GM10847 (cell line): Measurements from ENCODE around the gene SORCS1.

ENCODE experiments used
- POLR2A ChIP-seq: IDR thresholded peaks from 2 replicates; pipeline ENCODE4 v1.6.1; 2011; ENCODE audit not compliant: insufficient read length; ENCODE audit errors: extremely low read depth

SORCS1 gene

DNA sequence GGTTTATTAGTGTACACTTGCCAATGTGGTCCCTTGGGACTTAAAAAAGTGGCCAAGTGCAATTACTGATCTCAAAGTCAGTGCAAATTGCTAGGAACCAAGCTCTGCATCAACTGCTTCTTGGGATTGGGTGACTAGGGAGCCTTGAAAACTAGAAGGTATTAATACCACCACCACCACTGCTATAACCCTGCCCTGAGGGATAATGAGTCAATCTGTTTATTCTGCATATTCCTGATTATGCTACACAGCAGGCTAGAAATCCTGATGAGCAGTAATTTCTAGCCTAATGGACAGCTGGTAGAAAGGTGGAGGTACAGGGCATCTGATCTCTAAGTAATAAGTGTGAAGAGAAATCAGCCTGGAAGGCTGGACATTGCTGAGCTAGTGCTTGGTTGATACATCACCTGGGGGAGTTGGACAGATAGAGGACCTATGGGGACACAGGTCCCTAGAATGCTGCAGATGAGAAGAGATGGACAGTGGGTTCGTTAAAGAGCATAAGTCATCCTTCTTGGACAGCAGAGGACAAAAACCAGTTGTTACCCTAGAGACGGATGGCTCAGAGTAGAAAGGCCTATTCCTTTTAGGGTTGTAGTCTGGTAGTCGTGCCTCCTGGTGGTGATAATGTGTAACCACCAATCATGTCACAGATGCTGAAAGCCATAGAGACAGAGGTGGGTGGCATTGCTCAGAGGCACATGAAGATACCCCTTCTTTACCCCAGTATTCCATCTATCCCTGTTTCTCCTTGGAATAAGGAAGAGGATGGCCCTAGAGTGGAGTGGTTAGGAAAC lies 554.8 kb downstream of the SORCS1 start:
- no peak for TF ChIP-seq POLR2A

DNA sequence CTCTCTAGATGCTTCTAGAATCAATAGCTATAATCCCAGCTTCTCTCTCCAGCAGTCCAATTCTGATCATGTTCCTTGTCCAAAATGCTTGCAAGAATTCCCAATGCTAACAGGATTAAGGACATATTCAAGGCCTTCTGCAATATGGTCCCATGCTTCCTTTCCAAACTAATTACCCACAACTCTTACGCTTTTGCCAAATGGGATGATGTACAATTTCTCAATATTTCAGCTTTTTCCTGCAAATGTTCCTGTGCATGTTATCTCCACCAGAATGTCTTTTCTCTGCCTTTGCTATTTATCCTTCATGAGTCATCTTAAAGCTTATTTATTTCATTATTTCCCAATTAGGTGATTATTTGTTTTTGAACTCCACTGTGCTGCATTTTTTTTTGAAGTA lies 556.4 kb downstream of the SORCS1 start:
- no peak for TF ChIP-seq POLR2A

DNA sequence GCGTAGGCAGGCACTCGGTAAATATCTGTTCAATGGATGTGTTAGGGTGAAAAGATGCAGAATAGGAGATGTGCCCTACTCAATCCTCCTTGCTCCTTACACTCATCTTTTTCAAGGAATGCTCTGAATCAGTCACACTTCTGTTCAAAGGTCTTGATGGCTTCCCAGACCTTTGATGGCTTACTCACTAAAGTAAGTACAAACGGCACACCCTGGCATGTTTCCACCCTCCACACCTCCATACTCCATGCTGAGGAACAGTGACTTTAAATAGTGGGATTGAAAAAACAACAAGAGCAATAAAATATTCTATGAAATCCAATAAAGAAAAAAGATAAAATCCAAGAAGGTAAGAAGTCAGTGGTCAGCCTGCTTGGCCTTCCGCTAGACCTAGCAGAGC lies 569.2 kb downstream of the SORCS1 start:
- TF ChIP-seq POLR2A, result no peak

DNA sequence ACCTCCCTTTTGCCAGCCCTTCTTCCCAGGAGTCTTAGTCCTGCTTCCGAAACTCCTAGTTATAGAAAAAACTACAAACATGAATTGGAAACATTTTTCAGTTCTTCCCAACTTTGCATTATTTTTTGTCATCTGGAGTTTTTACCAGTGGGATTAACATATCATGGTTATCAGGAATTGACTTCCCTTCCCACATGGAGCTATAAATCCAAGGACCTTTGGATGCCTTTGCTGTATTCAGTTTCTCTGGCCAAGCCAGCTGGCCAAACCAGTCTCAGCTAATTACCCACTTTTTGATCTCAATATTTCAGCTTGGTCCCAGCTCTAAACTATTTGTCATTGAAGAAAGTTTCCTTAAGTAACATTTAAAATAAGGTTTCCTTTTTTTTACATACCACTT lies 570.6 kb downstream of the SORCS1 start:
- no peak for TF ChIP-seq POLR2A

DNA sequence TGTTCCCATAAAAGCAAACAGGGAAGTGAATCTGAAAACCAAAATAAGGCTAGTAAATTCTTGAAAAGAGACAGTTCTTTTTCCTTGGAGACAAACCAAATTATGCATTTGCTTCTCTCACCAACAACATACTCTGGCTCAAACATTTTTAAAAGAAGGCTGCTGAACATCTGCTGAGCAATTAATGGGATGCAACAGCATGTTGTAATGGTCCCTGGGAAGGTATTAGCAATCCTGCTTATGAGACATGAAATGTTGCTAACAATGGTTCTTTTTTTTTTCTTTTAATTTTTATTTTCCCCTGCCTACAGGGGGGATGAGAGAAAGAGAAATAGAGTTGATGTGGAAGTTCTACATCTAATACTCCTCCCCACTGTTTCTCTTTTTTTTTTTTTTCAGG lies 572.1 kb downstream of the SORCS1 start:
- TF ChIP-seq POLR2A, result no peak

DNA sequence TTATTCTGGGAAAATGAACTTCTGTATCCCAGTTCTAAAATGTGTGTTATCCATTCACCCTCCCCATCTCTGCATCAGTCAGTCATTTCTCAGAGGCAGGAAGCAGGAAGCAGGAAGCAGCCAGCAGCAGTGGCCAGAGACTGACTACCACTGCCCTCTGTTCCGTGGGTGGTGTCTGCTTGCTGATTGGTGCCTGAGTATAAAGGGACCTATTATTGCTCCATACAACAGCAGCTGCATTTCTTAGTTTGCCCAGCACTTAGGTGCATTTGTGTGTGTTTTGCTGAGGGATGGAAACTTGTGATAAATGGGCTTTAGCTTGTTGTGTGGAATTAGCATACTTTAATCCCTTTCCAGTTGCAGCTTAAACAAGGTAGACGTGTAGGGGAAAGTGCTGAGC lies 582.2 kb downstream of the SORCS1 start:
- TF ChIP-seq POLR2A, result no peak

DNA sequence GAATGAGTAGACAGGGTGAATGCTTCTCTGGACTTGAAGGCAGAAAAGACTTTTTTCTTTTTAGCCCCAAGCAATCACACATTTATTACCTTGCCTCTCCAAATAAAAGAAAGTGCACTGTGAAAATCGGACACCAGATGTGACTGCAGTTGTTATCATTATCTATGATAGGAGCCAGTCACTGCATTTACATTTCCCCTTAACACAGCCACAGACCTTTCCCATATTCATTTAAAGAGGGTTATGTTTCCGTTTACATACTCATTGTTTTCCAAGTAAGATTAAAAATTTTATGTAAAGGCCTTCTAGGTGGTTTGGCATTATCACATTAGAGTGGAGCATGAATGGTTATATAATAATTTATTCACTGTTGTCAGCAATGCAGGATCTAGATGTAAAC lies 586.8 kb downstream of the SORCS1 start:
- no peak for TF ChIP-seq POLR2A

DNA sequence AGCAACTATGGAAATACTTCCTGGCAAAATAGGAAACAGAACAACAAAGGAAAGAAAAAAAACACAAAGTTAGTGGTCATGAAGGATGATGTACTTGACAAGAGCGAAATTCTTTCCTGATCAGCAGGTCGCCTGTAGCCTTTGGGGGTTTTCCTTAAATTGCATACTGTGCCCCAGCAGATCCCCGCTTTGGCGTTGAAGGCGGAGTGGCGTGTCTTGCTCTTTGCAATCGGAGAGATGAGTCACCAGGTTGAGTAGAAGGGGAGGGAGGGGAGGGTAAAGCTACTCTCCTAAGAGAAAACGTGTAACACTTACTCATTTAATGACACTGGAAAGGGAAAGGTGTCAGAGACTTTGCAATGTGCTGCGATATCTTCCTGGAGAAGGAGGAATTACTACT lies 587.2 kb downstream of the SORCS1 start:
- TF ChIP-seq POLR2A, result no peak

DNA sequence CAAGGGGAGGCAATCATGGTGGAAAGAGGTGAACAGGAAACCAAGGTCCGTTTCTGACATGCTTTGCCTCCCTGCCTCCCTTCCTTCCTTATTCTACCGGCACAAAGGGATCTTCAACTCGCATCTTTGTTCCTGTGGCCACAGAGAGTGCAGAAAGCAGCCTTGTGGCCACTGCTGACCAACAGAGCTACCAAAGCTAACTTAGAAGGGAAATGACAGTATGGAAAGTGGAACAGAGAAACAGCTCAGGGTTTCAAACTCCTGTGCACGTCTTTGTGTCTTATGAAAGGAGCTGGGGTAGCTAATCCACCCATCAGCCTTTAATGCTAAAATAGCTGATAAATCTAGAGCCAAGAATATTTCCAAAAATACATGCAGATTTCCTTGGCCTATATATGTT lies 588.0 kb downstream of the SORCS1 start:
- no peak for TF ChIP-seq POLR2A

DNA sequence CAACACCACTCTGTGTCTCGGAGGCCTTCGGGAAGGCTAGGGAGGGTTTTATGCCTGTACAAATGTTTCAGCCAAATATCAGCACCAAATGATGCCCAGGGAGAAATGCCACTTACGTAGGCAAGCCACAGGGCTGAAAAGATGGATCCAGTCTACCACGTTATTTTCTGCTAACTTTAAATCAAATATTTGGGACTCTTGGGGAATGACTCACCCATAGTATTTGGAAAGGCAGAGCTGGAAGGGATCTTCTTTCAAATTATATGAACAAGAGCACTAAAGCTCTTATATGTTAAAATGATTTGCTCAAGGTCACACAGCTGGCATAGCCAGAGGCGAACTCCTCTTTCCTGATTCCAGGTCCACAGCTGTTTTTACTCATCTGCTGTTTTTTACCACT lies 591.4 kb downstream of the SORCS1 start:
- TF ChIP-seq POLR2A, result no peak

DNA sequence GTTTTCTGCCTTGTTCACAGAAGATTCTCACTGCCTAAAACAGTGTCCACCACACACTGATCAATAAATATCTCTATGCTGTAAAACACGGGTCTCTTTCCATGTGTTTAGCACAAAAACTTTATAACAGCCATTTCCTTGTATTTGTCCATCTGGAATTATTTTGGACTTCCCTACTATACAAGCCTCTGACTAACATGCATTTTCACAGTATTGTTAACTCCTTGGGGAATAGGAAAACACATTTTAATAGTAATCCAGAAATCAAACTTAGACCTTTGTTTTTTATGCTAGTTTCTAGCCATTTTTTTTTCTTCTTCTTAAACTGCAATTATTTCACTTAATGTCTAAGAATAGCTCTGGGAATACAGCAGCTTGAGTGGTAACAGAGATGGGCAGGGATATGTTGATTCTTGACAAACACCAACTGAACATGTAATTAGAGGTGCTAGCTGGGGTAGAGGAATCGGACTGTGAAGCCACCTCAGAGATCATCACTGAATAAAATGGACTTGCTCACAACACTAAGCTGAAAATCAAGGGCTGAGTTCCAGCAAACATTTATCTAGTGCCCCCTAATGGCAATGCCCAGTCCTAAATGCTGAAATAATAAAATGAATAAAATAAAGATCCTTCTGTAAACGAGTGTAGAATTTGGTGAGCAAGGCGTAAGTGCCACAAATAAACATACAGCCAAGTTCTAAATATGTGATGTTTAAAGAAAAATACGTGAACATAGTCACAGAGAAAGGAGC lies 593.1 kb downstream of the SORCS1 start:
- TF ChIP-seq POLR2A, result no peak

DNA sequence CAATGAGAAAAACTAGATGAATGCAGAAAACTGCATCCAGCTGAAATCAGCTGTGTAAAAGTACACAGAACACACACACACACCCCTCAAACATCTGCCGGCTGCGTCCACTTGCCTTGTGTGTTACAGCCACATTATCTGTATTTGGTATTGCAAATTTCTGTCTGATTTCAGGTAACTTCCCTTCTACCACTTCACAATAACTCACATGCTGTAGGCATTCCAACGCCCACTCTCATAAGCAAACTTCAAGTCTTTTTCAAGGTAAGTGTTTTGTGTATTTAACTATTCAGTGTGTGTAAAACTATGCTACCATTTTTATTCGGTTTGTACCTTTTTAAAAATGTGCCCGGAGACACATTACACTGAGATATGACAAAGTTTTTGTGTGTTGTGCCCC lies 594.2 kb downstream of the SORCS1 start:
- no peak for TF ChIP-seq POLR2A

DNA sequence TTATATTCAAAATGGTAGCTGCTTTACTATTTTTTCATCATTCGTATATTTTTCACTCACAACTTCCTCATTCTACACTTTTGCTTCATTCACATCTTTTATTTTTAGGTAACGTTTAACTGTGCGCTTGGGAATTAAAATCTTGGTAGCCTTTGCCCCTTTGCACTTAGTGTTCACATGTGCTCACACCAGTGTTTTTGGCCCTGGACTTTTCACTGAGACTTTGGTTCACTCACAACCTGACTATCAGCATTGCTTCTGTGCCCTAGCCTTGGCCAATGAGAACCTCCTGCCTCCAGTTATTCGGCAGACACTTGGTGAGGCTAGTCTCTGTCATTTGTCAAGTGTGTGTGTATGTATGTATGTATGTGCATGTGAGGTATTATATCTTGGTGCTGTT lies 596.9 kb downstream of the SORCS1 start:
- no peak for TF ChIP-seq POLR2A

DNA sequence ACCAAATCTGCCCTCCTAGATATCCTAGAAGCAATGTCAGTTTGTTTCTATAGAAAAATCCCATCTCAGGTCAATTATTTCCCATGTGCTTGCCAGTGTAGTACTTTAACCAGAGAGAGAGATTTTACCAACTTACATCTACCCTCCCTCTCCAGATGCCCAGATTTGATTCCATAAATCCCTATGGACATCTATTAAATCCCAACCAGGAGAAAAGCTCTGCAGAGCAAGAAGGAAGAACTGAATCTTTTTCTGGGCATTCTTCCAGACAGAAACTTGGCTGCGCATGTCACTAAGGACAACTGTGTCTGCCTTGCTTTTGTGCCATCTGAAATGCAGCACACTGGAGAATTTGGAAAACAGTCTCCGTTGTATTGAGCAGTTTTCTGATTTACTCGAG lies 597.6 kb downstream of the SORCS1 start:
- TF ChIP-seq POLR2A, result no peak

DNA sequence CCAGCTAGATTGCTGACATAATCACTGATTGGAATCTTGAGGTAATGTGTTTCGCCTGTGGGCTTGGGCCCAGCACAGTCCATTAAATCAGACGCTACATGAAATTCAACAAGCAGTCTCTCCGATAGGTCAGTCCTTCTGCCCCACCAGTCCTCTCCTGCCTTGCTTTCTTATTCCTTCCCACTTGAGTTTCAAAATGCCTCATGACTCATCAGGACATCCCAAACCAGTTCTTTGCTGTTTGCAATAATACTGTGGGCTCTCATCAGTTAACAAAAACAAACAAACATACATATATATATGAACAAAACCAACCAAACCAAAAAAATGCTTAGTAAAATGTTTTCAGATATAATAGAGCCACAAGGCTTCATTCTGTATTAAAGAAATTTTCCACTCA lies 599.0 kb downstream of the SORCS1 start:
- no peak for TF ChIP-seq POLR2A

DNA sequence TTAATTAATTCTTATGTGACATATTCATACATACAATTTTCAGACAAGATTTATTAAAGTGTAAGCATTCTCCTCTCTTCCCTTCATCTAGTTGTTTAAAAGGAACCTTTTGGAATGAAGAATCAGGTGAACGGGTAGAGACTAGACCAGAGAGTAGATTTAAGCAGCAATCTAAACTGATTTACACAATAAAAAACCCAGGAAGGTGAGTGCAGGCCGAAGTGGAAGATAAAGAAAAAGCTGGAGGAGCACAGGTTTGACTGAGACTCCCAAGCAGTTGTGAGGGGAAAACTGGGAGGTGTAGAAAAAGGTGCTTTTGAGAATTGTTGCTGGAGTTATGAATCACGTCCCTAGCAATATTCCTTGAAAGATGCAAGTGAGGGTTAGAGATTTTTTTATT lies 601.1 kb downstream of the SORCS1 start:
- no peak for TF ChIP-seq POLR2A
